ENCODE results near the gene IGF1. TPM values are rescaled to one million over a fixed set of nuclear protein-coding genes. Genes with fewer than 3 reads are reported as not detected.
A peak's percentile ranks its signal among the peaks of the same experiment; 100 is the strongest.

The IGF1 gene
- total RNA-seq, 2 donors from 2014 or later: 15.8 to 44.8 TPM

GRCh38 chr12:102468261-102468915 lies 12.0 kb downstream of the IGF1 start:
- 81 to 92% methylated on average over 5 of the region's 5 CpGs for WGBS, 2 donors
- Histone ChIP-seq H3K27me3 (no peaks in the 10 kb centered on the region), H3K27ac (no peak overlapping the region), H3K36me3 (replicated peaks in 1 of 2; ENCODE audit: insufficient read depth in 1 of 2, low read depth in 2 of 2) (no peaks in the 10 kb centered on the region), H3K4me1 (peaks cover 11% of the 10 kb centered on the region), H3K9me3 (no peaks in the 10 kb centered on the region), H3K4me3 (no peak overlapping the region)
- intact Hi-C loops (cut with DNase I): no loop called here
- TF ChIP-seq CTCF (IDR thresholded peaks at IDR 0.05) (no peak), POLR2A (IDR thresholded peaks at IDR 0.05) (no peak)
- DNase-seq (no peak), ATAC-seq (no peak)

- DNase-seq (no peak), ATAC-seq (no peak)
- H3K27me3 ChIP-seq: no peaks in the 10 kb centered on the region
- H3K4me3 ChIP-seq: no peak overlapping the region
- TF ChIP-seq CTCF (IDR thresholded peaks at IDR 0.05): no peak
- no peak for TF ChIP-seq POLR2A (IDR thresholded peaks at IDR 0.05)
- H3K27ac ChIP-seq: no peak overlapping the region
- H3K9me3 ChIP-seq: no peaks in the 10 kb centered on the region
- no peaks in the 10 kb centered on the region for H3K36me3 ChIP-seq (replicated peaks in 1 of 2; ENCODE audit: insufficient read depth in 1 of 2, low read depth in 2 of 2)
- intact Hi-C loops (cut with DNase I): no loop called here
- whole genome bisulfite sequencing, 2 donors: 84 to 91% methylated on average over 9 of the region's 9 CpGs
- H3K4me1 ChIP-seq: peaks cover 14% of the 10 kb centered on the region
Measured at GRCh38 chr12:102465762-102466560, 14.4 kb downstream of the IGF1 start.

GRCh38 chr12:102463659-102464249 lies 16.6 kb downstream of the IGF1 start:
- H3K4me1 ChIP-seq: peaks cover 10% of the 10 kb centered on the region
- H3K4me3 ChIP-seq: no peak overlapping the region
- intact Hi-C loops (cut with DNase I): no loop called here
- 80 to 88% methylated on average over 2 of the region's 2 CpGs for WGBS, 2 donors
- DNase-seq (no peak), ATAC-seq (no peak)
- H3K27me3 ChIP-seq: no peaks in the 10 kb centered on the region
- no peaks in the 10 kb centered on the region for H3K9me3 ChIP-seq
- no peaks in the 10 kb centered on the region for H3K36me3 ChIP-seq (replicated peaks in 1 of 2; ENCODE audit: insufficient read depth in 1 of 2, low read depth in 2 of 2)
- no peak overlapping the region for H3K27ac ChIP-seq
- TF ChIP-seq CTCF (IDR thresholded peaks at IDR 0.05) (no peak), POLR2A (IDR thresholded peaks at IDR 0.05) (no peak)

- ATAC-seq: peak; percentile 12
- 55 to 62% methylated on average over 8 of the region's 8 CpGs for WGBS, 2 donors
- DNase-seq: no peak
- no peaks in the 10 kb centered on the region for H3K27me3 ChIP-seq
- no peaks in the 10 kb centered on the region for H3K9me3 ChIP-seq
- H3K4me3 ChIP-seq: no peak overlapping the region
- peaks cover 10% of the 10 kb centered on the region for H3K4me1 ChIP-seq
- TF ChIP-seq CTCF (IDR thresholded peaks at IDR 0.05) (no peak), POLR2A (IDR thresholded peaks at IDR 0.05) (no peak)
- intact Hi-C loops (cut with DNase I): no loop called here
- no peaks in the 10 kb centered on the region for H3K36me3 ChIP-seq (replicated peaks in 1 of 2; ENCODE audit: insufficient read depth in 1 of 2, low read depth in 2 of 2)
- H3K27ac ChIP-seq: no peak overlapping the region
Measured at GRCh38 chr12:102462795-102463465, 17.4 kb downstream of the IGF1 start.
